ENCODE measurements around the gene AGBL4. TPM values are rescaled to one million over a fixed set of nuclear protein-coding genes. Genes with fewer than 3 reads are reported as not detected.

The AGBL4 gene
- total and polyA plus RNA-seq, 2 of the 4 experiments (the other 2 are of a cell fraction): not detected

GRCh38 chr1:48908606-48909005 lies 1115.1 kb downstream of the AGBL4 start:
- TF ChIP-seq USF2 (IDR thresholded peaks at IDR 0.05; ENCODE audit: low read depth, low read length) (no peak), MAZ (IDR thresholded peaks at IDR 0.05; ENCODE audit: borderline replicate concordance, low read depth, low read length) (no peak), POLR2A (IDR thresholded peaks at IDR 0.05; ENCODE audit: low read depth, low read length) (no peak), RFX5 (IDR thresholded peaks at IDR 0.05; ENCODE audit: low read depth, low read length) (no peak), RAD21 (IDR thresholded peaks at IDR 0.05; ENCODE audit: low read length) (no peak), RCOR1 (IDR thresholded peaks at IDR 0.05; ENCODE audit: insufficient replicate concordance, low read length) (no peak), ELK1 (IDR thresholded peaks at IDR 0.05; ENCODE audit: borderline replicate concordance, low read depth, low read length) (no peak), MXI1 (IDR thresholded peaks at IDR 0.05; ENCODE audit: borderline replicate concordance, low read depth, low read length) (no peak), SMC3 (IDR thresholded peaks at IDR 0.05; ENCODE audit: low read depth, low read length) (no peak), CEBPB (IDR thresholded peaks at IDR 0.05; ENCODE audit: low read depth, low read length) (no peak), BHLHE40 (IDR thresholded peaks at IDR 0.05; ENCODE audit: low read depth, low read length) (no peak), NFE2L2 (IDR thresholded peaks at IDR 0.05; ENCODE audit: low read depth, low read length) (no peak), MAFK (IDR thresholded peaks at IDR 0.05; ENCODE audit: low read depth, low read length) (no peak), CHD1 (IDR thresholded peaks at IDR 0.05; ENCODE audit: low read depth, low read length) (no peak), FOS (IDR thresholded peaks at IDR 0.05; ENCODE audit: low read depth, low read length) (no peak)
- TF ChIP-seq, protein P1, sequence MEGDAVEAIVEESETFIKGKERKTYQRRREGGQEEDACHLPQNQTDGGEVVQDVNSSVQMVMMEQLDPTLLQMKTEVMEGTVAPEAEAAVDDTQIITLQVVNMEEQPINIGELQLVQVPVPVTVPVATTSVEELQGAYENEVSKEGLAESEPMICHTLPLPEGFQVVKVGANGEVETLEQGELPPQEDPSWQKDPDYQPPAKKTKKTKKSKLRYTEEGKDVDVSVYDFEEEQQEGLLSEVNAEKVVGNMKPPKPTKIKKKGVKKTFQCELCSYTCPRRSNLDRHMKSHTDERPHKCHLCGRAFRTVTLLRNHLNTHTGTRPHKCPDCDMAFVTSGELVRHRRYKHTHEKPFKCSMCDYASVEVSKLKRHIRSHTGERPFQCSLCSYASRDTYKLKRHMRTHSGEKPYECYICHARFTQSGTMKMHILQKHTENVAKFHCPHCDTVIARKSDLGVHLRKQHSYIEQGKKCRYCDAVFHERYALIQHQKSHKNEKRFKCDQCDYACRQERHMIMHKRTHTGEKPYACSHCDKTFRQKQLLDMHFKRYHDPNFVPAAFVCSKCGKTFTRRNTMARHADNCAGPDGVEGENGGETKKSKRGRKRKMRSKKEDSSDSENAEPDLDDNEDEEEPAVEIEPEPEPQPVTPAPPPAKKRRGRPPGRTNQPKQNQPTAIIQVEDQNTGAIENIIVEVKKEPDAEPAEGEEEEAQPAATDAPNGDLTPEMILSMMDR (conservative IDR thresholded peaks at IDR 0.05; ENCODE audit: low read depth, low read length): no peak
- CTCF ChIA-PET: interaction anchor here (0.6 kb wide), 1 partner anchor 305 kb away, joined by 8 read pairs; no protein-coding TSS in a partner anchor
- Histone ChIP-seq H3K23ac (ENCODE audit: low read depth, low read length) (no peak overlapping the region), H3K14ac (replicated peaks; ENCODE audit: low read depth, low read length) (no peak overlapping the region), H3K9me1 (ENCODE audit: insufficient read depth, low read length) (no peaks in the 10 kb centered on the region), H3K36me3 (ENCODE audit: control insufficient read depth, insufficient read depth, low read length) (no peaks in the 10 kb centered on the region), H3K4ac (ENCODE audit: low read depth, low read length) (no peak overlapping the region), H3K18ac (ENCODE audit: low read depth, low read length) (no peak overlapping the region), H2BK20ac (ENCODE audit: low read depth, low read length) (no peak overlapping the region), H2AFZ (replicated peaks; ENCODE audit: low read length, poor library complexity) (no peak overlapping the region), H2BK120ac (ENCODE audit: low read depth, low read length) (no peak overlapping the region), H4K5ac (ENCODE audit: low read depth, low read length) (no peak overlapping the region), H2BK15ac (ENCODE audit: low read depth, low read length) (no peak overlapping the region), H3K27me3 (ENCODE audit: control insufficient read depth, insufficient read depth, low read length) (no peaks in the 10 kb centered on the region), H3K27ac (ENCODE audit: insufficient read depth, low read length) (no peak overlapping the region), H4K8ac (ENCODE audit: low read depth in 2 of 2, low read length in 2 of 2) (no peak overlapping the region), H4K20me1 (ENCODE audit: insufficient read depth, low read length) (no peaks in the 10 kb centered on the region), H3K56ac (ENCODE audit: extremely low read depth, insufficient read depth, low read length) (no peak overlapping the region), H3K4me2 (ENCODE audit: low read depth, low read length) (no peak overlapping the region), H3K9ac (ENCODE audit: low read depth, low read length) (no peak overlapping the region), H4K91ac (ENCODE audit: insufficient read depth, low read depth, low read length) (no peak overlapping the region), H2AK9ac (replicated peaks; ENCODE audit: low read depth, low read length, poor library complexity) (no peak overlapping the region), H2BK5ac (ENCODE audit: low read depth, low read length, poor library complexity, severe bottlenecking) (no peak overlapping the region), H3K4me3 (ENCODE audit: insufficient read depth, low read depth, low read length) (no peak overlapping the region), H3K9me3 (ENCODE audit: control insufficient read depth, insufficient read depth, low read length) (0 out of 2 replicates have a peak, but pooled peaks cover 1% of the 10 kb centered on the region), H3K4me1 (ENCODE audit: control insufficient read depth, insufficient read depth, low read length) (no peaks in the 10 kb centered on the region), H2AK5ac (ENCODE audit: low read depth, low read length) (no peak overlapping the region), H3K79me1 (ENCODE audit: low read depth in 1 of 2, low read length in 2 of 2) (no peaks in the 10 kb centered on the region)
- intact Hi-C loops (cut with micrococcal nuclease): no loop called here
- POLR2A ChIA-PET (ENCODE audit: unreplicated experiment): no interaction called here
- no peak for DNase-seq
- no peak for ATAC-seq (ENCODE audit: low read depth)
- BruUV-seq (replicated peaks): no TSS peak
- dilution Hi-C loops (cut with HindIII; ENCODE audit: low sequenced_read_pairs, unreplicated experiment): no loop called here
- in situ Hi-C loops (cut with MboI; ENCODE audit: low sequenced_read_pairs): no loop called here
